K562 (cell line): ENCODE measurements around the gene HECW1. TPM values are rescaled to one million over a fixed set of nuclear protein-coding genes. Genes with fewer than 3 reads are reported as not detected.

Experiments used
- ATAC-seq: fragments of 200-7000 bp; cut with Tn5 transposase; 3 replicates; pipeline ENCODE4 v1.9.1; 2020; ENCODE audit warnings: moderate library complexity
- BruUV-seq: library from RNA; stranded (reverse); fragments of 400-500 nt; replicated peaks from 2 replicates; lab custom pipeline; 2021; lab: Mats Ljungman, UMichigan
- CTCF ChIA-PET: fragments of 300-600 bp; formaldehyde crosslinking; extraction: SDS; loops from one replicate; lab custom pipeline; 2021; ENCODE audit warnings: low intra/inter-chr PET ratio; lab: Yijun Ruan, JAX
- POLR2A ChIA-PET: fragments of 300-600, 350-650 bp; sonication (Branson Sonifier 250); formaldehyde crosslinking; extraction: SDS; loops from one replicate; lab custom pipeline; 2021; ENCODE audit warnings: antibody characterized with exemption, inconsistent platforms; lab: Yijun Ruan, JAX
- DNase-seq, 4 experiments: peaks; one replicate each; pipeline versions ENCODE4 v3.0.0 to v3.0.0-alpha.2; 2011 to 2018; ENCODE audit warnings: low spot score in 3 of 4, mixed read lengths in 3 of 4; ENCODE audit errors: extremely low read depth in 1 of 4
- FAIRE-seq: peaks from 2 replicates; lab custom pipeline; 2011; peaks lifted over from hg19 to GRCh38; lab: Jason Lieb, UNC
- H2AFZ ChIP-seq: 2 replicates; pipeline ENCODE4 v1.6.0; 2011; ENCODE audit warnings: low read depth, low read length, control low read depth, inconsistent platforms
- H3K27ac ChIP-seq: fragments of 200-600 bp; 3 replicates; pipeline ENCODE4 v1.8.0; 2011; ENCODE audit warnings: low read depth, mild to moderate bottlenecking, control low read depth, inconsistent platforms, low read length, moderate library complexity, mixed read lengths; ENCODE audit errors: extremely low read depth
- H3K27me3 ChIP-seq, 2 experiments: fragments of 300-600 bp in 1 of 2; 2 replicates in 1 of 2; 3 replicates in 1 of 2; pipeline versions ENCODE4 v1.6.0 to v1.8.0; 2011; ENCODE audit warnings: inconsistent platforms in 2 of 2, low read length in 2 of 2, mild to moderate bottlenecking in 1 of 2, mixed read lengths in 1 of 2, moderate library complexity in 1 of 2; ENCODE audit not compliant: control insufficient read depth in 2 of 2, insufficient read depth in 2 of 2
- H3K36me3 ChIP-seq: fragments of 300-600 bp; 3 replicates; pipeline ENCODE4 v1.8.0; 2011; ENCODE audit warnings: mild to moderate bottlenecking, low read length, inconsistent platforms; ENCODE audit not compliant: control insufficient read depth, insufficient read depth
- H3K4me1 ChIP-seq, 2 experiments: fragments of 200-600 bp in 1 of 2; replicated peaks in 1 of 2; 2 replicates in 1 of 2; 3 replicates in 1 of 2; pipeline versions ENCODE4 v1.5.1 to v1.8.0; 2011; ENCODE audit warnings: inconsistent platforms in 2 of 2, low read length in 2 of 2, mild to moderate bottlenecking in 1 of 2, mixed read lengths in 1 of 2, moderate library complexity in 1 of 2; ENCODE audit not compliant: control insufficient read depth in 2 of 2, insufficient read depth in 2 of 2
- H3K4me2 ChIP-seq: 2 replicates; pipeline ENCODE4 v1.6.1; 2011; ENCODE audit warnings: low read length, control low read depth, inconsistent platforms, mixed read lengths; ENCODE audit not compliant: insufficient read depth
- H3K4me3 ChIP-seq: fragments of 200-600 bp; sonication (generic), shearing (Covaris generic); 2 replicates; pipeline ENCODE4 v1.5.1; 2016; ENCODE audit warnings: control low read depth, inconsistent platforms
- H3K79me2 ChIP-seq: fragments of 200-600 bp; 3 replicates; pipeline ENCODE4 v1.8.0; 2011; ENCODE audit warnings: low read length, inconsistent platforms; ENCODE audit not compliant: control insufficient read depth, insufficient read depth
- H3K9ac ChIP-seq, 2 experiments: 2 replicates each; pipeline versions ENCODE4 v1.6.0 to v1.6.1; 2011; ENCODE audit warnings: low read depth in 2 of 2, low read length in 2 of 2, control low read depth in 1 of 2, inconsistent platforms in 1 of 2, mild to moderate bottlenecking in 1 of 2, mixed read lengths in 1 of 2; ENCODE audit not compliant: insufficient read depth in 1 of 2
- H3K9me1 ChIP-seq: one replicate; pipeline ENCODE4 v1.6.0; 2011; ENCODE audit warnings: inconsistent platforms, mild to moderate bottlenecking, low read length, moderate library complexity; ENCODE audit not compliant: control insufficient read depth, insufficient read depth
- H3K9me3 ChIP-seq: replicated peaks from 2 replicates; pipeline ENCODE4 v1.5.1; 2011; ENCODE audit warnings: low read depth, low read length, inconsistent platforms; ENCODE audit not compliant: control insufficient read depth, insufficient read depth
- H4K20me1 ChIP-seq: replicated peaks from 2 replicates; pipeline ENCODE4 v1.6.1; 2011; ENCODE audit warnings: low read length, inconsistent platforms, mixed read lengths; ENCODE audit not compliant: control insufficient read depth, insufficient read depth
- CAMTA2 ChIP-seq: fragments of 250-450 bp; sonication (Bioruptor Pico); conservative IDR thresholded peaks from 2 replicates; pipeline ENCODE4 v1.5.1; 2022
- CEBPB ChIP-seq: fragments of 450-650 bp; IDR thresholded peaks from 2 replicates; pipeline ENCODE4 v1.6.1; 2016; ENCODE audit warnings: missing genetic modification characterization, missing compliant biosample characterization
- CTCFL ChIP-seq: IDR thresholded peaks from 2 replicates; pipeline ENCODE4 v1.6.1; 2011; ENCODE audit warnings: borderline replicate concordance, low read depth, mild to moderate bottlenecking, moderate library complexity, low read length; ENCODE audit not compliant: insufficient read depth, poor library complexity, severe bottlenecking
- JUNB ChIP-seq: fragments of 450-650 bp; formaldehyde crosslinking; conservative IDR thresholded peaks from 2 replicates; pipeline ENCODE4 v1.4.0; 2020; ENCODE audit warnings: mild to moderate bottlenecking
- LARP7 ChIP-seq: fragments of 450-650 bp; IDR thresholded peaks from 2 replicates; pipeline ENCODE4 v1.6.1; 2016
- MED1 ChIP-seq: sonication (generic); formaldehyde crosslinking; IDR thresholded peaks from 2 replicates; pipeline ENCODE4 v1.8.1; 2023; ENCODE audit warnings: missing genetic modification reagents, borderline replicate concordance
- OTX1 ChIP-seq: fragments of 450-650 bp; formaldehyde crosslinking; IDR thresholded peaks from 2 replicates; pipeline ENCODE4 v1.4.0; 2022; ENCODE audit warnings: mild to moderate bottlenecking
- SMARCE1 ChIP-seq: fragments of 450-650 bp; IDR thresholded peaks from 2 replicates; pipeline ENCODE4 v1.7.1; 2016; ENCODE audit warnings: mild to moderate bottlenecking
- ZKSCAN3 ChIP-seq: fragments of 250-450 bp; sonication (Bioruptor Pico); IDR thresholded peaks from 2 replicates; pipeline ENCODE4 v1.4.0; 2020
- ZNF184 ChIP-seq: sonication (generic); formaldehyde crosslinking; IDR thresholded peaks from 2 replicates; pipeline ENCODE4 v1.5.0; 2020; ENCODE audit warnings: missing genetic modification reagents
- ZNF253 ChIP-seq: fragments of 250-450 bp; sonication (Bioruptor Pico); conservative IDR thresholded peaks from 2 replicates; pipeline ENCODE4 v1.6.1; 2021; ENCODE audit warnings: mild to moderate bottlenecking
- ZNF668 ChIP-seq: fragments of 250-450 bp; sonication (Bioruptor Pico); IDR thresholded peaks from 2 replicates; pipeline ENCODE4 v1.8.0; 2022; ENCODE audit warnings: mild to moderate bottlenecking, inconsistent platforms
- WGBS: fragments of 100-300 bp; shearing (Covaris generic); methylation state at CpG from one replicate; pipeline ENCODE4 v1.1.6; 2016; ENCODE audit warnings: low coverage, mixed read lengths; ENCODE audit not compliant: insufficient coverage; ENCODE audit errors: missing lambda C conversion rate; 5-methylcytosine and 5-hydroxymethylcytosine counted together
- in situ Hi-C: fragments of 300-500 bp; cut with MboI; formaldehyde crosslinking; loops from 4 replicates; pipeline ENCODE4 v1.15.0; 2018; ENCODE audit warnings: inconsistent platforms, mixed read lengths
- intact Hi-C: fragments of 100-400 bp; cut with micrococcal nuclease; formaldehyde crosslinking; loops from 2 replicates; pipeline ENCODE4 v1.14.2; 2022
- polyA plus RNA-seq, 8 experiments: library from polyadenylated mRNA; depleted of rRNA in 4 of 8; stranded (reverse) in 5 of 8; unstranded in 3 of 8; fragments of >200 nt; fragmentation: Nextera tagmentation in 2 of 8; fragmentation: Illumina TruSeq in 1 of 8; extraction: Ambion mirVana in 2 of 8; extraction: Trizol in 1 of 8; gene quantifications; 2 replicates each; pipeline versions ENCODE4 v1.2.1 to v1.2.3, GENCODE V29; 2011 to 2014; ENCODE audit warnings: inconsistent platforms in 1 of 8, missing spikeins in 1 of 8
- total RNA-seq, 7 experiments: library from RNA; depleted of rRNA in 6 of 7; stranded (reverse); fragments of >200 nt in 6 of 7; fragmentation: Illumina TruSeq in 2 of 7; extraction: Trizol in 2 of 7; gene quantifications; 2 replicates each; pipeline versions ENCODE4 v1.2.1 to v1.2.3, GENCODE V29; 2011 to 2021; ENCODE audit warnings: low replicate concordance in 1 of 7
- TF ChIP-seq, protein P1 (sequence below): IDR thresholded peaks from 3 replicates; pipeline ENCODE4 v1.6.1; 2011; ENCODE audit warnings: borderline replicate concordance, mild to moderate bottlenecking, moderate library complexity; ENCODE audit not compliant: insufficient read length; ENCODE audit errors: extremely low read depth

HECW1 gene
- total and polyA plus RNA-seq, 9 of the 15 experiments (the other 6 are each of a cell fraction or from before 2014, with no cell fraction given): 0.07 to 0.31 (median 0.13) TPM; not detected in 4

DNA sequence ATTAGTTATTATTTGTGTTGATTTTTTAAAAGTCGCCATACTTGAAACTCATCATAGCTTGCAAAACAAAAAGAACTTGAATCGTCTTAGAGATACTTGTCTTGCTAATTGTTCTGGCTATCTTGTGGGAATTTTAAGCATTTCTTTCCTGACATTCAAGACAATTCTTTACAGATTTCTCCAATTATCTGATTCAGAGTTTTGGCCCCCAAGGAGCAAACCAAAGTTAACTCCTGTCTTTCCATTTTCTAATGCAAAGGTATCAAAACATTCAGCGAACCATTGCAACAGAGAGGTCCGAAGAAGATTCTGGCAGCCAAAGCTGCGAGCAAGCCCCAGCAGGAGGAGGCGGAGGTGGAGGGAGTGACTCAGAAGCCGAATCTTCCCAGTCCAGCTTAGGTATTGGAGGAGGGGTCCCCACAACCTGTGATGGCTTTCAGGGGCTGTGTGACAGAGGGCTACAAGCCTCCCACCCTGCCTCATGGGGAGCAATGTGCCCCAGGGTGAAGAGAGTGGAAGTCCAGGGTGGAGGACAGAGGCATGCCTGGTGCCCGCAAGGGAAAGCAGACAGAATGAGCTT, 351.0 kb downstream of the HECW1 start (continued):
- TF ChIP-seq MED1: no peak
- TF ChIP-seq CAMTA2: no peak
- TF ChIP-seq, all 486 proteins: peak for 0

DNA sequence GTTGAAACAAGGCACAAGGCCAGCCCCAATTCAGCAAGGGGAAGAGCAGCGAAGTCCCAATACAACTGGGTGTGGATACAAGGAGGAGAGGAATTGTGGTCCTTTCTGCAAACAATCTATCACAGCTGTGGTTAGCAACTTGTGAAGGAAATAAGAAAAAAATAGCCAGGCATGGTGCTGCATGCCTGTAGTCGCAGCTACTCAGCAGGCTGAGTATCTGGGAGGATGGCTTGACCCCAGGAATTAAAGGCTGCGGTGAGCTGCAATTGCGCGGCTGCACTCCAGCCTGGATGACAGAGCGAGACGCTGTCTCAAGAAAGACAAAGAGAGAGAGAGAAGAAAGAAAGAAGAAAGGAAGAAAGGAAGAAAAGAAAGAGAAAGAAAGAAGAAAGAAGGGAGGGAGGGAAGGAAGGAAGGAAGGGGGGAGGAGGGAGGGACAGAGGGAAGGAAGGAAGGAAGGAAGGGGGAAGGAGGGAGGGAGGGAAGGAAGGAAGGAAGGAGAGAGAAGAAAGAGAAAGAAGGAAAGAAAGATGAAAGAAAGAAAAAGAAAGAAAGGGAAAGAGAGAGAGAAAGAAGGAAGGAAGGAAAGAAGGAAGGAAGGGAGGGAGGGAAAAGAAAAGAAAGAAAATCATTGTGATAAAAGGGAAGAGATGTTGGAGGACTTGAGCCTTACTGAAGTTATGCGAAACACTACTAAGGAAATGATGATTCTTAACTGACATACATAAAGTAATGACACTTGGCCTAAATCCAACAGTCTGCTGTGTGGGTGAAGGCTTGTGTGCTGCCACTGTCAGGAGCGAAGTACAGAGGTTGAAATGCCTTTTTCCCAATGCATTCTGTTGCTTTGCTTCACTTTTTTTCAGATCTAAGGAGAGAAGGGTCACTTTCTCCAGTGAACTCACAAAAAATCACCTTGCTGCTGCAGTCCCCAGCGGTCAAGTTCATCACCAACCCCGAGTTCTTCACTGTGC, 353.4 kb downstream of the HECW1 start:
- Histone ChIP-seq H4K20me1 (peaks cover 7% of the 10 kb centered on the region; the same call in 1 of the 2 replicates), H3K9ac (no peak overlapping the region), H2AFZ (no peak overlapping the region), H3K79me2 (no peaks in the 10 kb centered on the region), H3K4me3 (no peak overlapping the region), H3K4me2 (no peak overlapping the region), H3K9me1 (no peaks in the 10 kb centered on the region), H3K27me3 (peaks cover 32 to 60% of the 10 kb centered on the region in 2 experiments), H3K36me3 (no peaks in the 10 kb centered on the region), H3K4me1 (peaks cover 0 to 8% of the 10 kb centered on the region in 2 experiments; a peak in 3 of 5 replicates), H3K9me3 (no peaks in the 10 kb centered on the region), H3K27ac (no peak overlapping the region)
- ATAC-seq (no peak), FAIRE-seq (peak; percentile 48), DNase-seq (no peak)
- intact Hi-C loops (no loop called here), in situ Hi-C loops (no loop called here)
- WGBS: 11% methylated on average over 11 of the region's 11 CpGs
- BruUV-seq: no TSS peak
- POLR2A ChIA-PET: interaction anchor here (0.6 kb wide), 1 partner anchor 136 kb away, joined by 3 read pairs; no protein-coding TSS in a partner anchor
- CTCF ChIA-PET: no interaction called here
- TF ChIP-seq OTX1 (CRISPR knock-in tag) (0 out of 2 replicates have a peak, but pooled peaks have one; percentile 45), CEBPB (tag) (no peak), LARP7 (no peak), SMARCE1 (no peak), ZNF253 (no peak), ZNF668 (no peak), ZNF184 (no peak), CTCFL (no peak), ZKSCAN3 (CRISPR knock-in tag) (no peak), JUNB (CRISPR knock-in tag) (no peak)
- TF ChIP-seq, protein P1, sequence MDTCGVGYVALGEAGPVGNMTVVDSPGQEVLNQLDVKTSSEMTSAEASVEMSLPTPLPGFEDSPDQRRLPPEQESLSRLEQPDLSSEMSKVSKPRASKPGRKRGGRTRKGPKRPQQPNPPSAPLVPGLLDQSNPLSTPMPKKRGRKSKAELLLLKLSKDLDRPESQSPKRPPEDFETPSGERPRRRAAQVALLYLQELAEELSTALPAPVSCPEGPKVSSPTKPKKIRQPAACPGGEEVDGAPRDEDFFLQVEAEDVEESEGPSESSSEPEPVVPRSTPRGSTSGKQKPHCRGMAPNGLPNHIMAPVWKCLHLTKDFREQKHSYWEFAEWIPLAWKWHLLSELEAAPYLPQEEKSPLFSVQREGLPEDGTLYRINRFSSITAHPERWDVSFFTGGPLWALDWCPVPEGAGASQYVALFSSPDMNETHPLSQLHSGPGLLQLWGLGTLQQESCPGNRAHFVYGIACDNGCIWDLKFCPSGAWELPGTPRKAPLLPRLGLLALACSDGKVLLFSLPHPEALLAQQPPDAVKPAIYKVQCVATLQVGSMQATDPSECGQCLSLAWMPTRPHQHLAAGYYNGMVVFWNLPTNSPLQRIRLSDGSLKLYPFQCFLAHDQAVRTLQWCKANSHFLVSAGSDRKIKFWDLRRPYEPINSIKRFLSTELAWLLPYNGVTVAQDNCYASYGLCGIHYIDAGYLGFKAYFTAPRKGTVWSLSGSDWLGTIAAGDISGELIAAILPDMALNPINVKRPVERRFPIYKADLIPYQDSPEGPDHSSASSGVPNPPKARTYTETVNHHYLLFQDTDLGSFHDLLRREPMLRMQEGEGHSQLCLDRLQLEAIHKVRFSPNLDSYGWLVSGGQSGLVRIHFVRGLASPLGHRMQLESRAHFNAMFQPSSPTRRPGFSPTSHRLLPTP: no peak
